CD8-positive, alpha-beta memory T cell (primary cell): ENCODE results near the gene EVA1B. TPM values are rescaled to one million over a fixed set of nuclear protein-coding genes. Genes with fewer than 3 reads are reported as not detected.
A peak's percentile ranks its signal among the peaks of the same experiment; 100 is the strongest.

Experiments
- CTCF ChIA-PET: fragments of 350-600 bp; sonication (Branson Sonifier 250); formaldehyde crosslinking; loops from one replicate; lab custom pipeline; 2021; ENCODE audit warnings: antibody characterized with exemption; lab: Charles Lee
- POLR2A ChIA-PET: fragments of 350-600 bp; sonication (Branson Sonifier 250); formaldehyde crosslinking; loops from one replicate; lab custom pipeline; 2021; ENCODE audit warnings: antibody characterized with exemption; lab: Charles Lee
- DNase-seq, 5 donors: peaks; one replicate each; pipeline versions ENCODE4 v3.0.0 to v3.0.0-alpha.2; 2020 to 2022; ENCODE audit warnings: mixed read lengths in 1 of 5
- H3K27ac ChIP-seq: one replicate; pipeline ENCODE4 v1.7.0; 2013; ENCODE audit warnings: low read depth, mild to moderate bottlenecking, low read length, moderate library complexity
- H3K27me3 ChIP-seq: 2 replicates; pipeline ENCODE4 v1.7.0; 2013; ENCODE audit warnings: low read length, mild to moderate bottlenecking; ENCODE audit not compliant: insufficient read depth, poor library complexity, severe bottlenecking
- H3K36me3 ChIP-seq: 2 replicates; pipeline ENCODE4 v1.7.0; 2013; ENCODE audit warnings: mild to moderate bottlenecking, low read length, moderate library complexity; ENCODE audit not compliant: insufficient read depth
- H3K4me1 ChIP-seq: 2 replicates; pipeline ENCODE4 v1.7.0; 2013; ENCODE audit warnings: mild to moderate bottlenecking, low read length, moderate library complexity; ENCODE audit not compliant: insufficient read depth
- H3K4me3 ChIP-seq: 2 replicates; pipeline ENCODE4 v1.7.0; 2013; ENCODE audit warnings: mild to moderate bottlenecking, low read length
- H3K9me3 ChIP-seq: 2 replicates; pipeline ENCODE4 v1.7.0; 2013; ENCODE audit warnings: mild to moderate bottlenecking, low read length
- H3K27ac Mint-ChIP-seq, 8 donors: one replicate each; pipeline ENCODE4 v1.8.0; 2020 to 2021; ENCODE audit warnings: mixed read lengths in 8 of 8, mild to moderate bottlenecking in 6 of 8, inconsistent platforms in 3 of 8, moderate library complexity in 3 of 8
- H3K27me3 Mint-ChIP-seq, 2 donors: one replicate each; pipeline ENCODE4 v1.8.0; 2020 to 2021; ENCODE audit warnings: mixed read lengths in 2 of 2, mild to moderate bottlenecking in 1 of 2, moderate library complexity in 1 of 2
- H3K36me3 Mint-ChIP-seq, 3 donors: one replicate each; pipeline ENCODE4 v1.8.0; 2020 to 2021; ENCODE audit warnings: mixed read lengths in 3 of 3, inconsistent platforms in 1 of 3, mild to moderate bottlenecking in 1 of 3
- H3K4me1 Mint-ChIP-seq, 3 donors: one replicate each; pipeline ENCODE4 v1.8.0; 2020 to 2021; ENCODE audit warnings: mixed read lengths in 3 of 3, inconsistent platforms in 1 of 3, mild to moderate bottlenecking in 1 of 3
- H3K4me3 Mint-ChIP-seq, 7 donors: one replicate each; pipeline ENCODE4 v1.8.0; 2020 to 2021; ENCODE audit warnings: mixed read lengths in 7 of 7, mild to moderate bottlenecking in 6 of 7, moderate library complexity in 4 of 7, inconsistent platforms in 2 of 7
- H3K9me3 Mint-ChIP-seq, 5 donors: one replicate each; pipeline ENCODE4 v1.8.0; 2020 to 2022; ENCODE audit warnings: mixed read lengths in 5 of 5, mild to moderate bottlenecking in 3 of 5, moderate library complexity in 2 of 5, inconsistent platforms in 1 of 5
- polyA plus RNA-seq: library from polyadenylated mRNA; unstranded; fragments of 300-500 nt; fragmentation: Illumina TruSeq; gene quantifications from one replicate; pipeline ENCODE4 v1.2.3, GENCODE V29; 2021
- total RNA-seq, 2 experiments: library from RNA; stranded (reverse); gene quantifications; one replicate each; pipeline ENCODE4 v1.2.3, GENCODE V29; 2021

EVA1B gene
- total and polyA plus RNA-seq, 3 experiments from 2014 or later = 8.1 to 16.3 (median 13.6) TPM

GRCh38 chr1:36303244-36303643, 20.2 kb downstream of the EVA1B start:
- peak overlapping the region in 4 of 8 donors; percentile 2 to 74 (median 30) for H3K27ac Mint-ChIP-seq
- no peak for DNase-seq
- ChIA-PET CTCF (interaction anchor here (1.0 kb wide), 1 partner anchor 18 kb away, joined by 4 read pairs; no protein-coding TSS in a partner anchor), POLR2A (no interaction called here)
- Histone ChIP-seq H3K9me3 (no peaks in the 10 kb centered on the region), H3K27me3 (no peaks in the 10 kb centered on the region), H3K36me3 (peaks cover 39% of the 10 kb centered on the region), H3K27ac (no peak overlapping the region), H3K4me1 (peaks cover 14% of the 10 kb centered on the region), H3K4me3 (no peak overlapping the region)
- peak overlapping the region in 2 of 7 donors; percentile 33 to 63 for H3K4me3 Mint-ChIP-seq
- H3K36me3 Mint-ChIP-seq = peaks cover 0 to 64% (median 17%) of the 10 kb centered on the region in 3 donors
- H3K27me3 Mint-ChIP-seq = no peaks in the 10 kb centered on the region
- no peaks in the 10 kb centered on the region for H3K9me3 Mint-ChIP-seq
- peaks cover 12 to 18% (median 17%) of the 10 kb centered on the region in 3 donors for H3K4me1 Mint-ChIP-seq

GRCh38 chr1:36301220-36301619, 22.2 kb downstream of the EVA1B start:
- H3K4me1 Mint-ChIP-seq = peaks cover 7 to 8% (median 7%) of the 10 kb centered on the region in 3 donors
- peak overlapping the region in 2 of 8 donors; percentile 20 to 60 for H3K27ac Mint-ChIP-seq
- ChIA-PET POLR2A (no interaction called here), CTCF (interaction anchor here (1.3 kb wide), 1 partner anchor 19 kb away, joined by 3 read pairs; no protein-coding TSS in a partner anchor)
- H3K27me3 Mint-ChIP-seq = no peaks in the 10 kb centered on the region
- H3K9me3 Mint-ChIP-seq = no peaks in the 10 kb centered on the region
- no peak overlapping the region for H3K4me3 ChIP-seq
- no peaks in the 10 kb centered on the region for H3K27me3 ChIP-seq
- H3K4me1 ChIP-seq = peaks cover 5% of the 10 kb centered on the region
- H3K27ac ChIP-seq = no peak overlapping the region
- H3K9me3 ChIP-seq = no peaks in the 10 kb centered on the region
- H3K4me3 Mint-ChIP-seq = no peak overlapping the region
- peaks cover 48% of the 10 kb centered on the region for H3K36me3 ChIP-seq
- peaks cover 0 to 77% (median 19%) of the 10 kb centered on the region in 3 donors for H3K36me3 Mint-ChIP-seq
- DNase-seq = no peak

GRCh38 chr1:36300526-36300925, 22.9 kb downstream of the EVA1B start:
- ChIA-PET CTCF (interaction anchor here (1.3 to 1.5 kb wide), 4 partner anchors 13 to 151 kb away, joined by 3 to 5 read pairs (median 4); partner anchors contain the start of gene TRAPPC3), POLR2A (no interaction called here)
- DNase-seq = no peak
- Histone ChIP-seq H3K27me3 (no peaks in the 10 kb centered on the region), H3K9me3 (no peaks in the 10 kb centered on the region), H3K4me1 (no peaks in the 10 kb centered on the region), H3K27ac (no peak overlapping the region), H3K4me3 (no peak overlapping the region), H3K36me3 (peaks cover 51% of the 10 kb centered on the region)
- Mint-ChIP-seq H3K27me3 (no peaks in the 10 kb centered on the region), H3K4me3 (no peak overlapping the region), H3K9me3 (no peaks in the 10 kb centered on the region), H3K36me3 (peaks cover 0 to 83% (median 20%) of the 10 kb centered on the region in 3 donors), H3K27ac (peak overlapping the region in 4 of 8 donors; percentile 38 to 63 (median 52)), H3K4me1 (peaks cover 3 to 6% (median 5%) of the 10 kb centered on the region in 3 donors)

- Histone ChIP-seq H3K36me3 (peaks cover 53% of the 10 kb centered on the region), H3K27me3 (no peaks in the 10 kb centered on the region), H3K27ac (no peak overlapping the region), H3K9me3 (no peaks in the 10 kb centered on the region), H3K4me1 (no peaks in the 10 kb centered on the region), H3K4me3 (no peak overlapping the region)
- DNase-seq = no peak
- H3K36me3 Mint-ChIP-seq = peaks cover 0 to 86% (median 25%) of the 10 kb centered on the region in 3 donors
- H3K4me1 Mint-ChIP-seq = peaks cover 0 to 5% (median 0%) of the 10 kb centered on the region in 3 donors
- POLR2A ChIA-PET = interaction anchor here (0.6 to 1.0 kb wide), 2 partner anchors 9 to 50 kb away, joined by 3 to 4 read pairs; no protein-coding TSS in a partner anchor
- H3K27ac Mint-ChIP-seq = no peak overlapping the region
- CTCF ChIA-PET = interaction anchor here (1.2 to 1.6 kb wide), 2 partner anchors 13 to 15 kb away, joined by 4 read pairs; no protein-coding TSS in a partner anchor
- no peaks in the 10 kb centered on the region for H3K27me3 Mint-ChIP-seq
- no peak overlapping the region for H3K4me3 Mint-ChIP-seq
- no peaks in the 10 kb centered on the region for H3K9me3 Mint-ChIP-seq
These were observed 24.8 kb downstream of the EVA1B start for GRCh38 chr1:36298640-36299039.

- Histone ChIP-seq H3K36me3 (peaks cover 55% of the 10 kb centered on the region), H3K27me3 (no peaks in the 10 kb centered on the region), H3K27ac (no peak overlapping the region), H3K9me3 (no peaks in the 10 kb centered on the region), H3K4me3 (no peak overlapping the region), H3K4me1 (no peaks in the 10 kb centered on the region)
- H3K9me3 Mint-ChIP-seq = no peaks in the 10 kb centered on the region
- ChIA-PET POLR2A (no interaction called here), CTCF (interaction anchor here (1.0 to 1.4 kb wide), 2 partner anchors 109 to 148 kb away, joined by 3 read pairs; partner anchors contain the start of gene TRAPPC3)
- no peaks in the 10 kb centered on the region for H3K27me3 Mint-ChIP-seq
- no peak overlapping the region for H3K4me3 Mint-ChIP-seq
- H3K4me1 Mint-ChIP-seq = peaks cover 0 to 5% (median 4%) of the 10 kb centered on the region in 3 donors
- H3K36me3 Mint-ChIP-seq = peaks cover 0 to 84% (median 19%) of the 10 kb centered on the region in 3 donors
- H3K27ac Mint-ChIP-seq = peak overlapping the region in 3 of 8 donors; percentile 2 to 60 (median 56)
- no peak for DNase-seq
These were observed 26.4 kb downstream of the EVA1B start for GRCh38 chr1:36297062-36297461.

GRCh38 chr1:36295390-36295789, 28.1 kb downstream of the EVA1B start:
- ChIA-PET POLR2A (no interaction called here), CTCF (no interaction called here)
- H3K4me3 Mint-ChIP-seq = no peak overlapping the region
- Histone ChIP-seq H3K36me3 (peaks cover 54% of the 10 kb centered on the region), H3K27ac (no peak overlapping the region), H3K27me3 (no peaks in the 10 kb centered on the region), H3K4me1 (no peaks in the 10 kb centered on the region), H3K9me3 (no peaks in the 10 kb centered on the region), H3K4me3 (no peak overlapping the region)
- no peaks in the 10 kb centered on the region for H3K27me3 Mint-ChIP-seq
- DNase-seq = no peak
- peak overlapping the region in 3 of 8 donors; percentile 21 to 66 (median 44) for H3K27ac Mint-ChIP-seq
- no peaks in the 10 kb centered on the region for H3K9me3 Mint-ChIP-seq
- H3K4me1 Mint-ChIP-seq = peaks cover 0 to 5% (median 4%) of the 10 kb centered on the region in 3 donors
- peaks cover 0 to 84% (median 11%) of the 10 kb centered on the region in 3 donors for H3K36me3 Mint-ChIP-seq

GRCh38 chr1:36287595-36287994, 35.9 kb downstream of the EVA1B start:
- Mint-ChIP-seq H3K27me3 (no peaks in the 10 kb centered on the region), H3K4me3 (no peak overlapping the region), H3K9me3 (no peaks in the 10 kb centered on the region), H3K4me1 (peaks cover 11 to 20% (median 11%) of the 10 kb centered on the region in 3 donors), H3K27ac (peak overlapping the region in 6 of 8 donors; percentile 30 to 76 (median 49)), H3K36me3 (peaks cover 5 to 94% (median 15%) of the 10 kb centered on the region in 3 donors)
- H3K27me3 ChIP-seq = no peaks in the 10 kb centered on the region
- peaks cover 5% of the 10 kb centered on the region for H3K4me1 ChIP-seq
- no peak overlapping the region for H3K4me3 ChIP-seq
- no peaks in the 10 kb centered on the region for H3K9me3 ChIP-seq
- peaks cover 76% of the 10 kb centered on the region for H3K36me3 ChIP-seq
- ChIA-PET CTCF (interaction anchor here (0.9 to 5.0 kb wide), 4 partner anchors 13 to 138 kb away, joined by 3 to 31 read pairs (median 8); partner anchors contain the start of genes THRAP3 and TRAPPC3), POLR2A (no interaction called here)
- no peak for DNase-seq
- H3K27ac ChIP-seq = no peak overlapping the region

- no peak for DNase-seq
- no peak overlapping the region for H3K4me3 Mint-ChIP-seq
- H3K9me3 ChIP-seq = no peaks in the 10 kb centered on the region
- H3K4me3 ChIP-seq = no peak overlapping the region
- peak overlapping the region in 2 of 8 donors; percentile 21 to 68 for H3K27ac Mint-ChIP-seq
- H3K9me3 Mint-ChIP-seq = no peaks in the 10 kb centered on the region
- POLR2A ChIA-PET = interaction anchor here (1.9 kb wide), 1 partner anchor 99 kb away, joined by 5 read pairs; no protein-coding TSS in a partner anchor
- H3K27ac ChIP-seq = no peak overlapping the region
- peaks cover 11 to 22% (median 14%) of the 10 kb centered on the region in 3 donors for H3K4me1 Mint-ChIP-seq
- peaks cover 5 to 92% (median 15%) of the 10 kb centered on the region in 3 donors for H3K36me3 Mint-ChIP-seq
- peaks cover 74% of the 10 kb centered on the region for H3K36me3 ChIP-seq
- H3K4me1 ChIP-seq = peaks cover 5% of the 10 kb centered on the region
- CTCF ChIA-PET = interaction anchor here (0.9 to 5.0 kb wide), 8 partner anchors 13 to 188 kb away, joined by 3 to 31 read pairs (median 6); partner anchors contain the start of genes SH3D21, THRAP3 and TRAPPC3
- no peaks in the 10 kb centered on the region for H3K27me3 Mint-ChIP-seq
- H3K27me3 ChIP-seq = no peaks in the 10 kb centered on the region
These were observed 36.6 kb downstream of the EVA1B start for GRCh38 chr1:36286802-36287201.
